Mammary epithelial cell (primary cell): Measurements from ENCODE around the gene TAPT1.

Experiments used
- CTCF ChIP-seq, 2 donors: IDR thresholded peaks in 1 of 2; conservative IDR thresholded peaks in 1 of 2; 2 replicates each; pipeline ENCODE4 v1.5.1; 2011 to 2012; ENCODE audit warnings: inconsistent platforms in 2 of 2, low read length in 2 of 2, mild to moderate bottlenecking in 2 of 2, control low read depth in 1 of 2, low read depth in 1 of 2; ENCODE audit not compliant: insufficient read depth in 1 of 2; ENCODE audit errors: extremely low read depth in 1 of 2
- EZH2 ChIP-seq: IDR thresholded peaks from 2 replicates; pipeline ENCODE4 v1.6.1; 2012; ENCODE audit warnings: low read length, inconsistent platforms, borderline replicate concordance

- no peak for TF ChIP-seq CTCF (conservative IDR thresholded peaks at IDR 0.05 in 1 of 2, IDR thresholded peaks at IDR 0.05 in 1 of 2; ENCODE audit: extremely low read depth in 1 of 2, insufficient read depth in 1 of 2, low read depth in 1 of 2, low read length in 2 of 2)
- no peak for TF ChIP-seq EZH2
Observed at GRCh38 chr4:16111533-16111932, 114.7 kb downstream of the TAPT1 start.
